ENCODE results near the gene SSR4.

Gene SSR4

DNA sequence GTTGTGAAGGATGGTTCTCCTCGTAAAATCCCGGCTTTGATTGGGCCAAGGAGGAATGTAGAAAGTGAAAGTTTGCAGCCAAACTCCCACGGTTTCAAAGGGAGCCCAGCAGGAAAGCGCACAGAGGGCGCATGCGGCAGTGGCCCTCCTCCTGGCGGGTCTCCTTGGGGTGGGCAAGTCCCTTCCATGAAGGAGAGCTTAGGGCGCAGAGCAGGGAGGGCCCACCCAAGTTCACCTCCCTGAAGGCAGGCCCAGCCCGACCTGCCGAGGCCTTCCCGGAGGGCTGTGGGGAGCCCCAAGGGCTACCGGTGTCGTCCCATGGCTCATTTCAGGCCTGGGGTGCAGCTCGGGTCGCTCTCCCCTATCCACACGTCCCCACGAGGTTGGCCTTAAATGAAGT, 33.8 kb downstream of the SSR4 start:
- no peak for DNase-seq (ENCODE audit: low read depth in 4 of 4, low spot score in 1 of 4)

DNA sequence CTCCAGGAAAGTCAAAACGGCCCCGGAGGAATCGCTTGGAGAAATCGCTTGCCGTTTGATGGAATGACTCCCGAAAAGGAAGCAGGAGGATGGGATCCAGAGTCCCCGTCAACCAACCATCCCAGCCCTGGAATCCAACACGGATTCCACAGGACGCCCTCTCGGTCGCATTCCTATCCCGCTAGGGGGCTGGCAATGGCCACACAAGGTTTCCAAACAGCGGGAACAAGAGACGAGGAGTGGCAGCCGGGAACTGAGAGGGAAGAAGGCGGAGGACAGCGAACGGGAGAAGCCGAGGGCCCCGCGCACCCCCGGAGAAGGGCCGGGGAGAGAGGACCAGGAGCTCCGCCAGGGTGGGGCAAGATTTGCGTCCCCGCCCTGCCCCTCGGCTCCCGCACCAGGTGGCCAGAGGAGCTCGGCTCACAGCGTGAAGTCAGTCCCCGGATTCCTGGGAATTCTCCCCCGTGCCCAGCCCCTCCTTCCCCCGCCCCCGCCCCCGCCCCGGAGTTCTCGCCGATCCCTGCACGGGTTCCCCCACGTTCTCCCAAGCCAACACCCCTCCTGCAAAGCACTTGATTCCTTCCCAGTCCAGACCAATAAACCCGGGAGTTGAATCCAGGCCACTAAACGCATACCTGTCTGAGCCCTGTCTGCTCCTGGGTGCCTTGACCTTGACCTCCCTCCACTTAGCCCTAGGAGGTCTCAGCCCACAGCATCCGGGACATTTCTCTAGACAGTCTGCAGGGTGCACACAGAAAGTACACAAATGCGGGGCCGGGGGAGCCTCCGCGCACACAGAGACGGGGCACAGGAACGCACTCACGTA, 34.5 kb downstream of the SSR4 start:
- DNase-seq (ENCODE audit: low read depth in 4 of 4, low spot score in 1 of 4), result no peak

DNA sequence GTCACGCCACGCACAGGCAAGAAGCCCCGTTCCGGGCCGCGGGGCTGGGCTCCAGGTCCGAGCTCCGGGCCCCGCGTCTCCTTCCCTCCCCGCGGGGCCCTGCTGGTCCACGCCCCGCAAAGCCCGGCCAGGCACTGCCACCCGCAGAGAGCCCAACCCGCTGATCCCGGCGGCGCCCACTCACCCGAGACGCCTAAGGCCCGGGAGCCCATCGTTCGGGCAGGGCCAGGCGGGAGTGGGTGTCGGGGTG, 35.0 kb downstream of the SSR4 start:
- DNase-seq (ENCODE audit: low read depth in 4 of 4, low spot score in 1 of 4), result no peak

DNA sequence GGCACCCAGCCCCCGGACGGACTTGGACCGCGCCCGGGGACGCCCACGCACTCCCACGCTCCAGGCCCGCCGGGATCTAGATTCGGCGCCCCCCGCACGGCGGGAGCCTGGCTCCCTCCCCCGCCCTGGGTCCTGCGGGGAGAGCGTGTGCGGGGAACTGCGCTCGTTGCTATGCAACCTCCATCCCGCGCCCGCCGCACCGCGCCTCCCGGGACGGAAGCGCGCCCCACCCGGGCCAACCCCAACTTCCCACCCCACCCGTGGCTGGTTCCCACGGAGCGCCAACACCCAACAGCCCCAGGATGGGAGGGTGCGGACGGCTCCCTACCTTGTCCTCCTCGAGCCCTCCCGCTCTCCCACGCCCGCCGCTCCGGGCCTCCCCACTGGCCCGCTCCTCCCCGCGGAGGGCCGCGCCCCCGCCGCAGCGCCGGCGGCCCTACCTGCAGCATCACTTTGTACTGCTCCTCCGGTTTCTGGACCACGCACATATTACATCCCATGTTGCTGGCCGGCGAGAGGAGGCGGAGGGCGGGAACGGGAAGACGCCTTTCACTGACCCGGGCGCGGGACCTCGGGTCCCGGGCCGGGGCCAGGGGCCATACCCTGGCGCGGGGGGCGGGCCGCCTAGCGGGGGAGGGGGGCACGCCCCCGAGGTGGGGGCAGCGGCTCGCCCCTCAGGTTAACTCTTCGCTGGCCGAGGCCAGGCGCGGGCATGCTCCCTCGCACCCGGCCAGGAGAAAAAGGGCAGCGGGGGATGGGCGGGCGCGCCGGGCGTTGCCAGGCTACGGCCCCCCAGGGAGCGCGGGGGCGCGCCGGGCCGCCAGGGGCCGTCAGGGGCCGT, 35.6 kb downstream of the SSR4 start, which contains the start of gene PDZD4:
Gene PDZD4, minus strand, starts transcription at position 746 of the 841 bp plus-strand sequence. Its CDS starts 246 bp downstream, at position 500.
- DNase-seq (ENCODE audit: low read depth in 4 of 4, low spot score in 1 of 4), result no peak

DNA sequence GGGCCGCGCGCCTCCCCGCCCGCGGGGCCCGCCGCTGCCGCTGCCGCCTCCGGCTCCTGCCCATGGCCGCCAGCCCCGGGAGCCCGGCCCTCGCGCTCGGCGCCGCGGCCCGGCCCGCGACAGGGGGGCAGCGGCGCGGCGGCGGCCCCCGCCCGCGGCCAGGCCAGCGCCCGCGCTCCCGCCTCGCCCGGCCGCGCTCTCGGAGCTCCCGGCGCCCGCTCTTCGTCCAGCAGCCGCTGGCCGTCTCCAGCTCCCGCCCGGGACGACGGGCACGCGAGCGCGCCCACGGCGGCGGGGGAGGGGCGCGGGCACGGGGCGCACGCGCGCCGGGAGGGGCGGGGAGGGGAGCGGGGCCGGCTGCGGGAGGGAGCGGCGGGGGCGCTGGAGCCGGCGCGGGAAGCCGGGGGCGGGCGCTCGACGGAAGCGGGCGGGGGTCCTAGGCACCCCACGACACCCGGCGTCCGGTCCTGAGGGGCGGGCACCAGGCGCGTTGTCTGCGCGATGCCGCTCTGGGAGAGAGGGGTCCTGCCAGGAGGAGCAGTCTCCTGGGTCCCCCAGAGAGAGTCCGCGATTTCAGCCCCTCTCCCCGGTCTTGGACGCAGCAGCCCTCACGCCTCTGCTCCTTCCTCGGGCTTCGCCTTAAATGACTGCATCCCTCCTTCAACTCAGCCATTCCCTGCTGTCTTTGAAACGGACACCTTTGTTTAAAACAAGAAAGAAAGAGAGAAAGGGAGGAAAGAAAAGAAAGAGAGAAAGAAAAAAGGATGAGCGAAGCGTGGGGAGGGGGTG, 36.4 kb downstream of the SSR4 start:
- no peak for DNase-seq (ENCODE audit: low read depth in 4 of 4, low spot score in 1 of 4)

DNA sequence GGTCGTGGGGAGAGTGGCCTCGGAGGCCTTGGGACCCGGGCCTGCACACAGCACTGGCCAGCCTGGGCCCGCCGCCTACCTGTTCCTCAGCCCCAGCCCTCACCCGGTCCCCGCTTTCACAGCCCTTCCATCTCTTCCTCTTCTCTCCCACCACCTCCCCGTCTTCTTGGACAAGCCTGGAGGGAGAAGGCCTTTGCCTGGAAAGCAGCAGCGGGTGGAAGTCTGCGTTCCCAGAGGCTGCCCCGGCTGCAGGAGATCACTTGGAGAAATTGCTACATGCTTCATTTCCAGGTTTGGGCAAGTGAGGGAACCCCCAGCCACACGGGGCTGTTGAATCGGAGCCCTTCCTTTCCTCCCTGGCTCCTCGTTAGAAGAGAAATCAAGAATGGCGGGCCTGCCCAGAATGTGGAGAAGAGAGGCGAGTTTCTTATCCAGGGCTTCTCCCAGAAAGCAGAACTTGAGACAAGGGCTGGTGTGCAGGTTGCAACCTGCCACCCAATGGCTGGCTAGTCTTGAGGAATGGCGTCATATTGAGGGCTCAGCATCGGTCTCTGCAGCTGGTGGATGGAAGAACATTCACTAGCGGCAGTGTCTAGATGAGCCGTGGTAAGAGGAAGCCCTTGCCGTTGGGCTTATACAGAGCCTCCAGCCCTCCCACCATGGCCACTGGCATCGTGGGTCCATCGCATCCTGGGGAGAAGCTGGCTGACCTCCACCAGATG, 37.1 kb downstream of the SSR4 start:
- DNase-seq (ENCODE audit: low read depth in 4 of 4, low spot score in 1 of 4), result no peak

DNA sequence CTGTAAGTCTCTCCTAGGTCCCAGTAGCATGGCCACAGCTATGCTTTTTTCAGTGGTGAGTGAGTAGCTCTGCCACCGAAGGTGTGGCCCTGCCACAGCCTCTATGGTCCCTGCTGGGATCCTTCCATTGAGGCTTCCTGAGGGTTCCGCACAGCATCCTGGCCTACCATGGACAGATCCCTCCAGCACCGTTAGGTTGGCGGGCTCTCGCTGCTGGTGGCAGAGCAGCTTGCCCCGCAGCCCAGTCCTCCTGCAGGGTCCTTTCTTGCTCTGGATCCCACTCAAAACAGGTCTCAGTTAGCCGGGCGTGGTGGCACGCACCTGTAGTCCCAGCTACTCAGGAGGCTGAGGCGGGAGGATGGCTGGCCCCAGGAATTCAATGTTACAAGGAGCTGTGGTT, 38.3 kb downstream of the SSR4 start:
- DNase-seq (ENCODE audit: low read depth in 4 of 4, low spot score in 1 of 4), result no peak

DNA sequence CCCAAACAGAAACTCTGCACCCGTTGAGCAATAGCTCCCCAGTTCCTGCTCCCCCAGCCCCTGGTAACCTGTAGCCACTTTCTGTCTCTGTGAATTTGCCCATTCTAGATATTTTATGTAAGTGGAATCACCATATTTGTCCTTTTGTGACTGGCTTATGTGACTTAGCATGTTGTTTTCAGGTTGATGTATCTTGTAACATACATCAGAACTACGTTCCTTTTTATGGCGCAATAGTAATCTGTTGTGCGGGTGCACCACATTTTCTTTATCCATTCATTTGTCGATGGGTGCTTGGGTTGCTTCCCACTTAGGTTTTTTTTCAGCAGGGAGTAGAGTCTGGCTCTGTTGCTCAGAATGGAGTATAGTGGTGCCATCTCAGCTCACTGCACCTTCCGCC, 42.5 kb downstream of the SSR4 start:
- no peak for DNase-seq (ENCODE audit: low read depth in 4 of 4, low spot score in 1 of 4)

DNA sequence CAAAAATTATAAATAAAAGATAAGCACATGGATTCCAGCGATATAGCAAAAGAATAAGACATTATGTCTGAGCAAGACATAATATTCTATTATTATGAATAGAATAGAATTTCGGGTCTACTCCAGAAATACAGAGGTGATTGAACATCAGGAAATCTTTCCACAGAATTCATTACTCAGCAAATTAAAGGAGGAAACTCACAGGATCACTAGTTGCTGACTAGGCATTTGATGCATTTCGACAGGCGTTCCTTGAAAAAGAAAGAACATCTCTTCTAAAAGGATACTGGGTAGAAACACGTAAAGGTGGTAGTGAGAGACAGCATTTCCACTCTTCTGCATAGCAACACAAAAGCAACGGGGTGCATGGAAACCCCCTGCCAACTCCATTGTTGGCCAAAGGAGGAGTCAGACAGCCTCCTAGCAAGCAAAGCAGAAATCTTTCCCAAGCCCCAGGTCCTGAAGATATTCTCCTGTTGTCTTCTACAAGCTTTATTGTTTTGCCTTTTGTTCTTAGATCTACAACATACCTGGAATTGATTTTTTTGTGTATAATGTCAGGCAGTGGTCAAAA, 50.1 kb downstream of the SSR4 start:
- DNase-seq (ENCODE audit: low read depth in 4 of 4, low spot score in 1 of 4), result no peak

DNA sequence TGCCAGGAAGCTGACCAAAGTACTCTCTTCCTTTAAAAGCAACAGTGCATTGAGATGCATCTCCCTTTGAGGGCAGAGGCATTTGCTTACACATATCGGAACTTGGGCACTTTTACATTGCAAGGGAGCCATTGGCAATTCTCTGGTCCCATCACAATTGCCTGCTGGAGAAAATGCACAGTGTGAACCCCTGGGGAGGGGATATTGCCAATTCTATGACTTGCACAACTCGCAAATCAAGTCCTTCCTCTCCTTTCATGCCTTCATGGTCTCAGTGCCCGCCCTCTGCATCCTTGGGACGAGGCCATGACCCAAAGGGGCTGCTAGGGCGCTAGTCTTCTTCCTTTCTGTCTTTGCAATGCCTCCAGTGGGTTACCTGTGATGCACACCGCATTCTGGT, 50.7 kb downstream of the SSR4 start:
- no peak for DNase-seq (ENCODE audit: low read depth in 4 of 4, low spot score in 1 of 4)

DNA sequence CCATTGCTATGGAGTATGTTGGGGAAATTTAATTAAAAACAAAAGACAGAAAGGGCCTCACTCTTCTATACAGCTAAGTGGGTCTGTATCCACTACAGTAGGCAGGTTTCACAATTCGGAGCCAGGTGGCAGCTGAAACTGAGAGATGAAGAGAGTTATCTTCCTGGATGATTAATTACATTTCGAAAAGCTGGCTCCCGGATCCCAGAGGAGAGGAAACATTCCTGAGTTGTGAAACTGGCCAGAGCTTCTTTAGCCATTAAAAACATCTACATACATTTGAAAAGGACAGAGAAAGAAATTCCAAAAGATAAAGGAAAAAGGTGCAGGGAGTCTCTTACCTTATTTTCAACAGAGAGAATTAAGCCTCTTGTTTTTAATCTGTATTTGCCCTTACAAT, 51.4 kb downstream of the SSR4 start:
- no peak for DNase-seq (ENCODE audit: low read depth in 4 of 4, low spot score in 1 of 4)
